ENCODE results near the gene TMEM161B.
"Not testable (repeated sequence)": the region's sequence is repeated elsewhere in the genome, so short reads cannot be mapped to it uniquely, and the experiment has no call there.

The TMEM161B gene

DNA sequence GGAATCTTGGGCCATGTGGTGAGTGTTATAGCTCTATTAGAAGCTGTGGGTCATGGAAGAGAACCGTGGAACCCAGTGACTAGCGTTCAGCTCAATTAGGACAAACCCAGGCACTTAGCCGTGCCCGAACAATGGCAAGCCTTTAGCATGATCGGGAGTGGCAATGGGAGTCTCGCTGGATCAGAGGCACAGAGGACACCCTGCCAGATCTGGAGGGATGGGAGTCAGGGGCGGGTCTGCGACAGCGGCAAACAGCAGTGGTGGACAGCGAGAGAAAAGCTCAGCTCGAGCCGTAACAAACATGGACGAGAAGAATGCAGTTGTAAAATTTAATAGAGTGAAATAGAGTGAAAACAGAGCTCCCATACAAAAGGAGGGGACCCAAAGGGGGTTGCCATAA, 91.2 kb downstream of the TMEM161B start:
- FAIRE-seq = not testable (repeated sequence)

DNA sequence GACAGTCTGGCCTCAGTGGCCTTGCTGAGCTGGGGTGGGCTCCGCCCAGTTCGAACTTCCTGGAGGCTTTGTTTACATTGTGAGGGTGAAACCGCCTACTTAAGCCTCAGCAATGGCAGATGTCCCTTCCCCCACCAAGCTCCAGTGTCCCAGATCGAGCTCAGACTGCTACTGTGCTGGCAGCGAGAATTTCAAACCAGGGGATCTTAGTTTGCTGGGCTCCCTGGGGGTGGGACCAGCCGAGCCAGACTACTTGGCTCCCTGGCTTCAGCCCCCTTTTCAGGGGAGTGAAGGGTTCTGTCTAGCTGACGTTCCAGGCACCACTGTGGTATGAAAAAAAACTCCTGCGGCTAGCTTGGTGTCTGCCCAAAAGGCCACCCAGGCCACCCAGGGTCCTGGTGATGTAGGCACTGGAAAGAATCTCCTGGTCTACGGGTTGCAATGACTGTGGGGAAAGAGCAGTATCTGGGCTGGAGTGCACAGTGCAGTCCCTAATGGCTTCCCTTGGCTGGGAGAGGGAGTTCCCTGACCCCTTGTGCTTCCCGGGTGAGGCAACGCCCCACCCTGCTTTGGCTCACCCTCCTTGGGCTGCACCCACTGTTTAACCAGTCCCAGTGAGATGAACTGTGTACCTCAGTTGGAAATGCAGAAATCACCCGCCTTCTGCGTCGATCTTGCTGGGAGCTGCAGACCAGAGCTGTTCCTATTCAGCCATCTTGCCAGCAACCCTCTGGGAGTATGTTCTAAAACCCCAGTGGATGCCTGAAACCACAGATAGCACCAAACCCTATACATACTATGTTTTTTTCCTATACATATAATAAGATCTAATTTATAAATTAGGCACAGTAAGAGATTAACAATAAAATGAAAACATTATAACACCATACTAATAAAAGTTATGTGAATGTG, 95.5 kb downstream of the TMEM161B start:
- no peak for FAIRE-seq

DNA sequence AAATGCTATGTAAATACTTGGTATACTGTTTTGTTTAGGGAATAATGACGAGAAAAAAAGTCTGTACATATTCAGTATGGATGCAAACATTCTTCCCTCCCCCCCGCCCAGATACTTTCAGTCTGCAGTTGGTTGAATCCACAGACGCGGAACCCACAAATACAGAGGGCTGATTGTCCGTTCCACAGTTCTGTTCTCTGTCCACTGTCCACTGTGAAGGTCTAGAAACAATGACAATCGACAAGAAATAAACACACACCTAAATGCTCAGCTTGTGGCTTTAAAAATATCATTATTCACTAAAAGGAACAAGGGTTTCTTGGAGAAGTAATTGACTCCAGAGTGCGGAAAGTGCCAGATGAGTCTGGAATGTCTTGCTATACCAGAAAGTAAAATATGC, 109.1 kb downstream of the TMEM161B start:
- no peak for FAIRE-seq

DNA sequence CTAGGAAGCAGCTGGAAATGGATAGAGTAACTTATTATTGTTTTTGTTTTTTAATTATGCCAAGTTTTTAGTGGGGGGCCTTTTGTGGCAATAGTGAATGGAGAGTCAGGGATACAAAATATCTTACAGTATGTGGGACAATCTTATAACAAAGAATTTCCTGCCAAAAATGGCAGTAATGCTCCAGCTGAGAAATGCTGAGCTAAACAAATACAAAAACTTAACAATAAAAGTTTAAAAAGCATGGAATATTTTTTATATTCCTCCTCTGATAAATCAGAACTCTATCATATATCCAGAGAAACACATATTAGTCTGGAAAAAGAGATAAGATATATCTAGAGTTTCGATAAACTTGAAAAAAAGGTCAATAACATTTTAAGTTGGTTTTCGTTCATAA, 110.6 kb downstream of the TMEM161B start:
- FAIRE-seq = no peak

DNA sequence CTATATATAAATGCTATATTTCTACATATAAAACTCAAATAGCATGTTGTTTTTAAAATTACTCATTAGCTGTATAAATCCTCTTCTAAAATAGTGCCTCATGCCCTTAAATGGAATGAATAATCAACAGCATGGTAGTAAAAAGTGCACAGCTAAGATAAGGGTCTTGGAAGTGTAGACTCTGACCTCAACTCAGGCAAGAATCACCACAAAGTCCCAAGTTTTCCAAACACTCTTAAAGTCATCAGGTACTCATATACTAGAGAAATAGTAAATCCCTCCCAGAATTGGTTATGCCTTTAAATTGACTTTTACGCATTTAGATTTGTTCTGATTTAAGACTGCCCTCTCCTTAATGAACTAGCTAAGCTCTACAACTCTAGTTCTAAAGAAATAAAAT, 113.8 kb downstream of the TMEM161B start:
- no peak for FAIRE-seq

DNA sequence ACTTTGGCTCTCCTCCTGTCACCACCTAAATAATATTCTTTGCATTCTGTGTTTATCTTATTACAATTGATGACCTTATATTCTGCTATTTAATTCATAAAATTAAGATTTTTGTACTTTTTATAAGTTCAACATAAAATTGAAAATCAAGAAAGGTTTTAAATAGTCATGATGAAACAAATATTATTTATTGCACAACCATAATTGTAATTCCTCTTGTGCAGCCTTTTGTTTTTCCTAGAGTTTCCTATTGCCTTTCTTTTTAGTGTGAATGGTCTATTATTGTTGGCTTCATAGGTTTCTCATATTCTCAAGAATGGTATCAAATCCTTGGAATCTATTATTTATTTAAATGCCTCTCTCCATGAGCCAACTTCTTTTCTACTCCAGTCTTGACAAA, 117.9 kb downstream of the TMEM161B start:
- no peak for FAIRE-seq

DNA sequence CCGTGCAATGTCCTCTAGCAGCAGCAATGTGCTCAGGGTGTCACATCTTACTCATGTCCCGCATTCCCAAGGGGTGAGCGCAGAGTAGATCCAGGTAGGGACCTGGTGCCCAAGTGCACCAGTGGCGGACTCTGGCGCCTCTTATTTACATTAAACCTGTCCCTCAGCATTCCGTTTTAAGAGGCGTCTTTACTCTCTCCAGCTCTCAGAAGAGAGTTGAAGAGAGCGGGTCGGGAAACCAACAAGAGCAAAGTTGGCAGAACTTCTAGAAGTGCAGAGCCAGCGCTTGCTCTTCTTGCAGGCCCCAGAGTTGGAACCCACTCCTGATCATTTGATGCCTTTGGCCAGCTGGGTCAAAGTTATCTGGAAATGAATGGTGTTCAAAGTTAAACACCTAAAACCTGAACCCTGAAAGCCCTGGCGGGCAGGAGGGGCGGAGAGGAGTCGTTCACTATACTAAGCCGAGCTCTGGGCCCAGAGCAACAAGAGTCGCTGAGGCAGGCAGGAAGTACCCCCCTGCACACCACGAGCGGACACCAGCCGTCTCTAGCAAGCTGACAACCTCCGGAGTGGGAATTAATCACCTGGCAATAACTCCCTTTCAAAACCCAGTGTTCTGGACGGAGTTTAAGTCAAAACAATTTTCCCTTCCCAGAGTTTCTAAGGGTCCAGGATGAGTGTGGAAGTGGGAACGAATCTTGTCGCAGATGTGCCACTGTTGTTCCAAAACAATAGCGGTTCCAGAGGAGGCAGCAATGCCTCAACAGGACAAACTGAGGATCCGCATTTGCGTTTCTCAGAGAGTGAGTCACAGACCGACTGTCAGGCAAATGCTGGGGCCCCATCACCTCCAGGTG, 122.8 kb downstream of the TMEM161B start:
- FAIRE-seq = no peak

DNA sequence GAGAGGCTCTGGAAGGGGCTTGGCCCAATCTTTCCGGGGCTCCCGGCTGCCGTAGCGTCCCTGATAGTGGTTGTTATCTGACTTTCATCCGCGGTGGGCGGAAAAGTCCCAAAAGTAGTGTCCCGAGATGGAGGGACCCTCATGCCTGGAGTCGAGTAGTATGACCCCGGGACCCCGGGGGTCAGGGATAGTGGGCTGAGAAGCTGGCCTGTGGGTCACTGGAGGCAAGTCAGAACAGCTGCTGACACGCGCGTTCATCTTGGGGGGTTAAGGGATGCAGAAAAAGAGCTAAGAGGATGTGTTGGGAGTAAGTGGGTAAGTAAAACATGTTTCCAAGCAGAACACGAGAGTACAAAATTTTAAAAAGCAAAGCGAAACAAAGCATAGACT, 123.4 kb downstream of the TMEM161B start:
- FAIRE-seq = no peak

Data from endometrium (tissue), 2 donors.